HL-60 (cell line): ENCODE measurements around the gene GALR2.

ENCODE experiments used
- CTCF ChIP-seq: IDR thresholded peaks from one replicate; pipeline ENCODE4 v1.5.1; 2011; ENCODE audit warnings: low read length, control low read depth, inconsistent platforms; ENCODE audit not compliant: insufficient read depth
- POLR2AphosphoS5 ChIP-seq: IDR thresholded peaks from 2 replicates; pipeline ENCODE4 v1.6.1; 2012; ENCODE audit warnings: low read depth
- REST ChIP-seq: IDR thresholded peaks from 2 replicates; pipeline ENCODE4 v1.6.1; 2012; ENCODE audit warnings: low read depth; ENCODE audit not compliant: insufficient replicate concordance

GRCh38 chr17:76097716-76098295 lies 23.2 kb downstream of the GALR2 start:
- TF ChIP-seq POLR2AphosphoS5 (no peak), CTCF (no peak), REST (no peak)
